ENCODE data around the gene USP19. TPM values are rescaled to one million over a fixed set of nuclear protein-coding genes. Genes with fewer than 3 reads are reported as not detected.

The USP19 gene
- total and polyA plus RNA-seq, 4 donors, result 8.1 to 39.6 (median 27.4) TPM

GRCh38 chr3:49079270-49079669 lies 41.4 kb downstream of the USP19 start:
- Histone ChIP-seq H3K4me1 (ENCODE audit: control insufficient read depth in 4 of 4, insufficient read depth in 4 of 4, low read length in 3 of 4) (peaks cover 0 to 5% (median 0%) of the 10 kb centered on the region in 4 donors), H3K9me3 (ENCODE audit: control insufficient read depth in 4 of 4, low read length in 3 of 4) (no peaks in the 10 kb centered on the region), H3K27me3 (ENCODE audit: control insufficient read depth in 4 of 4, insufficient read depth in 4 of 4, low read length in 3 of 4) (no peaks in the 10 kb centered on the region), H3K4me3 (ENCODE audit: low read depth in 1 of 3, low read length in 3 of 3) (no peak overlapping the region), H3K9ac (ENCODE audit: low read depth in 1 of 2, low read length in 2 of 2) (no peak overlapping the region), H3K27ac (ENCODE audit: low read depth in 1 of 2, low read length in 2 of 2) (no peak overlapping the region), H3K36me3 (ENCODE audit: control insufficient read depth in 4 of 4, insufficient read depth in 3 of 4, low read depth in 1 of 4, low read length in 3 of 4) (peaks cover 12 to 29% (median 20%) of the 10 kb centered on the region in 4 donors)
- WGBS, result 95% methylated on average over 2 of the region's 2 CpGs
- DNase-seq (ENCODE audit: low spot score), result no peak
- no peak for TF ChIP-seq RXRA (IDR thresholded peaks at IDR 0.05)
- no peak for TF ChIP-seq TAF1 (conservative IDR thresholded peaks at IDR 0.05)
- no peak for TF ChIP-seq FOXA1 (IDR thresholded peaks at IDR 0.05)
- TF ChIP-seq REST (IDR thresholded peaks at IDR 0.05), result no peak
- no peak for TF ChIP-seq ATF3 (IDR thresholded peaks at IDR 0.05)
- TF ChIP-seq HNF4A (conservative IDR thresholded peaks at IDR 0.05), result no peak
- no peak for TF ChIP-seq ZBTB33 (IDR thresholded peaks at IDR 0.05)
- TF ChIP-seq FOXA2 (IDR thresholded peaks at IDR 0.05), result no peak
- TF ChIP-seq SP1 (IDR thresholded peaks at IDR 0.05), result no peak
- no peak for TF ChIP-seq NR2F2 (IDR thresholded peaks at IDR 0.05)
- no peak for TF ChIP-seq EGR1 (IDR thresholded peaks at IDR 0.05; ENCODE audit: low read depth in 2 of 2)
- TF ChIP-seq YY1 (IDR thresholded peaks at IDR 0.05), result no peak

GRCh38 chr3:49076646-49077045 lies 44.0 kb downstream of the USP19 start:
- TF ChIP-seq HNF4A (conservative IDR thresholded peaks at IDR 0.05) (no peak), YY1 (IDR thresholded peaks at IDR 0.05) (no peak), FOXA1 (IDR thresholded peaks at IDR 0.05) (no peak), SP1 (IDR thresholded peaks at IDR 0.05) (no peak)
- Histone ChIP-seq H3K27ac (ENCODE audit: low read depth in 1 of 2, low read length in 2 of 2) (no peak overlapping the region), H3K4me3 (ENCODE audit: low read depth in 1 of 3, low read length in 3 of 3) (no peak overlapping the region), H3K4me1 (ENCODE audit: control insufficient read depth in 4 of 4, insufficient read depth in 4 of 4, low read length in 3 of 4) (peaks cover 0 to 5% (median 0%) of the 10 kb centered on the region in 4 donors), H3K9ac (ENCODE audit: low read depth in 1 of 2, low read length in 2 of 2) (no peak overlapping the region), H3K9me3 (ENCODE audit: control insufficient read depth in 4 of 4, low read length in 3 of 4) (no peaks in the 10 kb centered on the region), H3K36me3 (ENCODE audit: control insufficient read depth in 4 of 4, insufficient read depth in 3 of 4, low read depth in 1 of 4, low read length in 3 of 4) (peaks cover 15 to 53% (median 35%) of the 10 kb centered on the region in 4 donors), H3K27me3 (ENCODE audit: control insufficient read depth in 4 of 4, insufficient read depth in 4 of 4, low read length in 3 of 4) (no peaks in the 10 kb centered on the region)
- 94% methylated on average over 4 of the region's 4 CpGs for WGBS
- no peak for DNase-seq (ENCODE audit: low spot score)

- H3K27ac ChIP-seq (ENCODE audit: low read depth in 1 of 2, low read length in 2 of 2), result no peak overlapping the region
- H3K4me1 ChIP-seq (ENCODE audit: control insufficient read depth in 4 of 4, insufficient read depth in 4 of 4, low read length in 3 of 4), result peaks cover 0 to 5% (median 0%) of the 10 kb centered on the region in 4 donors
- H3K27me3 ChIP-seq (ENCODE audit: control insufficient read depth in 4 of 4, insufficient read depth in 4 of 4, low read length in 3 of 4), result no peaks in the 10 kb centered on the region
- no peak overlapping the region for H3K9ac ChIP-seq (ENCODE audit: low read depth in 1 of 2, low read length in 2 of 2)
- H3K4me3 ChIP-seq (ENCODE audit: low read depth in 1 of 3, low read length in 3 of 3), result no peak overlapping the region
- 97% methylated on average over 13 of the region's 13 CpGs for WGBS
- H3K9me3 ChIP-seq (ENCODE audit: control insufficient read depth in 4 of 4, low read length in 3 of 4), result no peaks in the 10 kb centered on the region
- H3K36me3 ChIP-seq (ENCODE audit: control insufficient read depth in 4 of 4, insufficient read depth in 3 of 4, low read depth in 1 of 4, low read length in 3 of 4), result peaks cover 15 to 58% (median 37%) of the 10 kb centered on the region in 4 donors
- DNase-seq (ENCODE audit: low spot score), result no peak
- TF ChIP-seq RXRA (IDR thresholded peaks at IDR 0.05) (no peak), FOXA2 (IDR thresholded peaks at IDR 0.05) (no peak), MAX (IDR thresholded peaks at IDR 0.05) (no peak), YY1 (IDR thresholded peaks at IDR 0.05) (no peak), GABPA (IDR thresholded peaks at IDR 0.05 in 1 of 2, conservative IDR thresholded peaks at IDR 0.05 in 1 of 2) (no peak), HNF4G (IDR thresholded peaks at IDR 0.05) (no peak), RAD21 (IDR thresholded peaks at IDR 0.05) (no peak), ATF3 (IDR thresholded peaks at IDR 0.05) (no peak), JUND (IDR thresholded peaks at IDR 0.05) (no peak), FOXA1 (IDR thresholded peaks at IDR 0.05) (no peak), TAF1 (conservative IDR thresholded peaks at IDR 0.05) (no peak), ZBTB33 (IDR thresholded peaks at IDR 0.05) (no peak), EGR1 (IDR thresholded peaks at IDR 0.05; ENCODE audit: low read depth in 2 of 2) (no peak), HNF4A (conservative IDR thresholded peaks at IDR 0.05) (no peak), NR2F2 (IDR thresholded peaks at IDR 0.05) (no peak)
Observed at GRCh38 chr3:49076116-49076515, 44.5 kb downstream of the USP19 start.
